ENCODE data around the gene TMEM234.

DNA sequence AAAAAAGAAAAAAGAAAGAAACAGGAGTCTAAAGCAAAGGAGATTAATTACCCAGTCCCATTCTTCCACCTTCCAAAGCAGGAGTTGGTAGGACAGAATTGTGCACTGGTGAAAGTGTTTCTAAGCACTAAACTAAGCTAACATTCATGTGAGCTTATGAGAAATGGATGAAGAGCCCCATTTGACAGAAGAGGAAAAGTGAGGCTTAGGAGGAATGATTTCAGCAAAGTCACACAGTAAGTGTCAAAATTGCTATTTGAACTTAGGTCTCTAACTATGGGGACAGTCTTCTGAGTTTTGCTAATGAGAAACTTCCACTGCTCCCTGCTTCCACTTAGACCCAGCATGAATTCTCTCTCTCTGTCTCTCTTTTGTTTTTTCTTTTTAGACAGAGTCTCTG, 47.6 kb upstream of the TMEM234 start:
- TF ChIP-seq, protein P1, sequence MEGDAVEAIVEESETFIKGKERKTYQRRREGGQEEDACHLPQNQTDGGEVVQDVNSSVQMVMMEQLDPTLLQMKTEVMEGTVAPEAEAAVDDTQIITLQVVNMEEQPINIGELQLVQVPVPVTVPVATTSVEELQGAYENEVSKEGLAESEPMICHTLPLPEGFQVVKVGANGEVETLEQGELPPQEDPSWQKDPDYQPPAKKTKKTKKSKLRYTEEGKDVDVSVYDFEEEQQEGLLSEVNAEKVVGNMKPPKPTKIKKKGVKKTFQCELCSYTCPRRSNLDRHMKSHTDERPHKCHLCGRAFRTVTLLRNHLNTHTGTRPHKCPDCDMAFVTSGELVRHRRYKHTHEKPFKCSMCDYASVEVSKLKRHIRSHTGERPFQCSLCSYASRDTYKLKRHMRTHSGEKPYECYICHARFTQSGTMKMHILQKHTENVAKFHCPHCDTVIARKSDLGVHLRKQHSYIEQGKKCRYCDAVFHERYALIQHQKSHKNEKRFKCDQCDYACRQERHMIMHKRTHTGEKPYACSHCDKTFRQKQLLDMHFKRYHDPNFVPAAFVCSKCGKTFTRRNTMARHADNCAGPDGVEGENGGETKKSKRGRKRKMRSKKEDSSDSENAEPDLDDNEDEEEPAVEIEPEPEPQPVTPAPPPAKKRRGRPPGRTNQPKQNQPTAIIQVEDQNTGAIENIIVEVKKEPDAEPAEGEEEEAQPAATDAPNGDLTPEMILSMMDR (IDR thresholded peaks at IDR 0.05) = no peak
- TF ChIP-seq POLR2AphosphoS5 (IDR thresholded peaks at IDR 0.05; ENCODE audit: low read depth, low read length) = no peak
- TF ChIP-seq SIN3A (IDR thresholded peaks at IDR 0.05; ENCODE audit: borderline replicate concordance, insufficient read depth, low read depth, low read length) = no peak
- no peak for TF ChIP-seq TCF7L2 (IDR thresholded peaks at IDR 0.05; ENCODE audit: low read depth, low read length)
- TF ChIP-seq, protein P2, sequence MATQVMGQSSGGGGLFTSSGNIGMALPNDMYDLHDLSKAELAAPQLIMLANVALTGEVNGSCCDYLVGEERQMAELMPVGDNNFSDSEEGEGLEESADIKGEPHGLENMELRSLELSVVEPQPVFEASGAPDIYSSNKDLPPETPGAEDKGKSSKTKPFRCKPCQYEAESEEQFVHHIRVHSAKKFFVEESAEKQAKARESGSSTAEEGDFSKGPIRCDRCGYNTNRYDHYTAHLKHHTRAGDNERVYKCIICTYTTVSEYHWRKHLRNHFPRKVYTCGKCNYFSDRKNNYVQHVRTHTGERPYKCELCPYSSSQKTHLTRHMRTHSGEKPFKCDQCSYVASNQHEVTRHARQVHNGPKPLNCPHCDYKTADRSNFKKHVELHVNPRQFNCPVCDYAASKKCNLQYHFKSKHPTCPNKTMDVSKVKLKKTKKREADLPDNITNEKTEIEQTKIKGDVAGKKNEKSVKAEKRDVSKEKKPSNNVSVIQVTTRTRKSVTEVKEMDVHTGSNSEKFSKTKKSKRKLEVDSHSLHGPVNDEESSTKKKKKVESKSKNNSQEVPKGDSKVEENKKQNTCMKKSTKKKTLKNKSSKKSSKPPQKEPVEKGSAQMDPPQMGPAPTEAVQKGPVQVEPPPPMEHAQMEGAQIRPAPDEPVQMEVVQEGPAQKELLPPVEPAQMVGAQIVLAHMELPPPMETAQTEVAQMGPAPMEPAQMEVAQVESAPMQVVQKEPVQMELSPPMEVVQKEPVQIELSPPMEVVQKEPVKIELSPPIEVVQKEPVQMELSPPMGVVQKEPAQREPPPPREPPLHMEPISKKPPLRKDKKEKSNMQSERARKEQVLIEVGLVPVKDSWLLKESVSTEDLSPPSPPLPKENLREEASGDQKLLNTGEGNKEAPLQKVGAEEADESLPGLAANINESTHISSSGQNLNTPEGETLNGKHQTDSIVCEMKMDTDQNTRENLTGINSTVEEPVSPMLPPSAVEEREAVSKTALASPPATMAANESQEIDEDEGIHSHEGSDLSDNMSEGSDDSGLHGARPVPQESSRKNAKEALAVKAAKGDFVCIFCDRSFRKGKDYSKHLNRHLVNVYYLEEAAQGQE (IDR thresholded peaks at IDR 0.05; ENCODE audit: insufficient read depth in 1 of 2, low read depth in 2 of 2, low read length in 1 of 2) = no peak

Data from Panc1 (cell line).